Natural killer cell (primary cell): ENCODE results near the gene DYNLT2B. TPM values are rescaled to one million over a fixed set of nuclear protein-coding genes. Genes with fewer than 3 reads are reported as not detected.

Source experiments
- ATAC-seq, 3 donors: fragments of 150-1000 bp in 2 of 3; fragments of 200-7000 bp in 1 of 3; cut with Tn5 transposase; 1 replicate in 1 of 3; 2 replicates in 2 of 3; pipeline ENCODE4 v1.10.0; 2021; ENCODE audit warnings: mild to moderate bottlenecking in 2 of 3, moderate library complexity in 2 of 3
- DNase-seq, 2 donors: peaks; one replicate each; pipeline versions ENCODE4 v3.0.0 to v3.0.0-alpha.2; 2013 to 2021; ENCODE audit warnings: mixed read lengths in 1 of 2
- H3K27ac ChIP-seq: one replicate; pipeline ENCODE4 v1.5.1; 2013; ENCODE audit warnings: mild to moderate bottlenecking, low read length
- H3K27me3 ChIP-seq: one replicate; pipeline ENCODE4 v1.6.1; 2013; ENCODE audit warnings: low read length; ENCODE audit not compliant: control insufficient read depth, insufficient read depth
- H3K36me3 ChIP-seq: one replicate; pipeline ENCODE4 v1.6.1; 2013; ENCODE audit warnings: low read length; ENCODE audit not compliant: control insufficient read depth, insufficient read depth
- H3K4me1 ChIP-seq: one replicate; pipeline ENCODE4 v1.6.1; 2013; ENCODE audit warnings: low read length; ENCODE audit not compliant: control insufficient read depth, insufficient read depth
- H3K4me3 ChIP-seq: one replicate; pipeline ENCODE4 v1.5.1; 2013; ENCODE audit warnings: low read length
- H3K9me3 ChIP-seq: one replicate; pipeline ENCODE4 v1.6.1; 2013; ENCODE audit warnings: low read length; ENCODE audit not compliant: control insufficient read depth, insufficient read depth
- H3K27ac Mint-ChIP-seq, 2 donors: one replicate each; pipeline ENCODE4 v1.8.0; 2022; ENCODE audit warnings: mild to moderate bottlenecking in 2 of 2, mixed read lengths in 2 of 2, moderate library complexity in 1 of 2
- H3K27me3 Mint-ChIP-seq, 2 donors: one replicate each; pipeline ENCODE4 v1.8.0; 2022; ENCODE audit warnings: low read depth in 2 of 2, mixed read lengths in 2 of 2
- H3K36me3 Mint-ChIP-seq: one replicate; pipeline ENCODE4 v1.8.0; 2022; ENCODE audit warnings: mixed read lengths
- H3K4me1 Mint-ChIP-seq, 2 donors: one replicate each; pipeline ENCODE4 v1.8.0; 2022; ENCODE audit warnings: mixed read lengths in 2 of 2
- H3K4me3 Mint-ChIP-seq: one replicate; pipeline ENCODE4 v1.8.0; 2022; ENCODE audit warnings: mild to moderate bottlenecking, moderate library complexity, mixed read lengths
- H3K9me3 Mint-ChIP-seq, 2 donors: one replicate each; pipeline ENCODE4 v1.8.0; 2022; ENCODE audit warnings: mixed read lengths in 2 of 2
- CTCF ChIP-seq: fragments of 200-600 bp; IDR thresholded peaks from one replicate; pipeline ENCODE4 v1.8.0; 2022; ENCODE audit warnings: antibody characterized with exemption
- WGBS: methylation state at CpG from one replicate; pipeline ENCODE4 v1.1.7; 2013; ENCODE audit warnings: missing lambda C conversion rate; ENCODE audit not compliant: insufficient coverage; 5-methylcytosine and 5-hydroxymethylcytosine counted together
- intact Hi-C: fragments of 100-400 bp; cut with micrococcal nuclease; formaldehyde crosslinking; loops from one replicate; pipeline ENCODE4 v1.14.2; 2022
- total RNA-seq, 4 donors: library from RNA; stranded (reverse); fragments of 120-200 nt in 1 of 4; gene quantifications; one replicate each; pipeline versions ENCODE4 v1.2.3 to v1.2.4, GENCODE V29; 2013 to 2022

The DYNLT2B gene
- total RNA-seq, 3 donors from 2014 or later (not counting 1 experiment from before 2014, with no cell fraction given) = 3.6 to 7.3 (median 5.4) TPM

DNA sequence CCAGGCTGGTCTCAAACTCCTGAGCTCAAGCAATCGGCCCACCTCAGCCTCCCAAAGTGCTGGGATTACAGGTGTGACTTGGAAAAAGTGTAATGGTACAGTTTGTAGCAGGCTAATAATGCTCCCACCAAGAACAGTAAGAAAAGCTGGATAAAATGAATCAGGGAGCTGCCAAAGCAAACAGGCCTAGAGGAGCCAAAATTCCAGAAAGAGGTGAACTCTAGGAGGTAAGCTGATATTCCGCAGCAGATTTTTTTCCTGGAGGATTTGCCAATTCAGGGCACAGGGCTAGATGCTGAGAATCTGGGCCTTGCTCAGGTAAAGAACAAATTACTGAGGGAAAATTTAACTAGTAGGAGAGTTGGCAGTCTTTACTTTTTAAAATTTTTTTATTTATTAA is 19.5 kb downstream of the DYNLT2B start:
- Mint-ChIP-seq H3K27me3 (no peaks in the 10 kb centered on the region), H3K36me3 (no peaks in the 10 kb centered on the region), H3K9me3 (no peaks in the 10 kb centered on the region), H3K27ac (no peak overlapping the region), H3K4me1 (no peaks in the 10 kb centered on the region), H3K4me3 (no peak overlapping the region)
- no peak for TF ChIP-seq CTCF
- no peak for DNase-seq
- 97% methylated on average over 2 of the region's 2 CpGs for WGBS
- no peaks in the 10 kb centered on the region for H3K4me1 ChIP-seq
- H3K36me3 ChIP-seq = no peaks in the 10 kb centered on the region
- no peak for ATAC-seq
- no peak overlapping the region for H3K4me3 ChIP-seq
- H3K27me3 ChIP-seq = no peaks in the 10 kb centered on the region
- H3K27ac ChIP-seq = no peak overlapping the region
- intact Hi-C loops = no loop called here
- no peaks in the 10 kb centered on the region for H3K9me3 ChIP-seq

DNA sequence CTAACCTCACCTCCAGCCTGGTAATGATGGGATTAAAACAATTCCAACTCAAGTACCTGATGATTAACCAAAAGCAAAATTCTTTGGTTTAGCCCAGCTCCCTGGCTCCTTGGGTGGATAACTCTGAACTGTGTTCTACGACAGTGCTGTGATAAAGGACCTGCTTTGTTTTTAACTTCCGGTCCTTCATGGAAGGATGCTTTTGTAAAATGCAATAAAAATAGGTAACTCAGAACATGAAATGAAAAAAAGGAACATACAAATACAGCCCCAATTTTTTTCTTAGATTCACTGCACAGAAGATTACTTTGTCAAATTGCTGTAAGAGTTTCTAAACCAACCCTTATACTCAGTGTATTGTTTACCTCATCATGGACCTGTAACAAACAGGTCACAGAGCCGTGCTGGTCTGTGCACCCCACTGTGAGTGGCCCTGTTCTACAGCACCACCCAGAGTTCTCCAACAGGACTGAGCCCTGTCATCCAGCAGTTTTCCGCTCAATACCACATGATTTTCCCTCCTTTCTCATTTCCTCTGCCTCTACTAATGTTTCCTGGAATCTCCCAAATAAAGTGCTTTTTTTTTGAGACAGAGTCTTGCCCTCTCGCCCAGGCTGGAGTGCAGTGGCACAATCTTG is 25.6 kb downstream of the DYNLT2B start:
- H3K36me3 Mint-ChIP-seq = no peaks in the 10 kb centered on the region
- H3K9me3 Mint-ChIP-seq = no peaks in the 10 kb centered on the region
- H3K36me3 ChIP-seq = no peaks in the 10 kb centered on the region
- no peak overlapping the region for H3K4me3 ChIP-seq
- no peak overlapping the region for H3K27ac Mint-ChIP-seq
- DNase-seq (no peak), ATAC-seq (no peak)
- no peak overlapping the region for H3K4me3 Mint-ChIP-seq
- H3K9me3 ChIP-seq = no peaks in the 10 kb centered on the region
- peaks cover 7% of the 10 kb centered on the region for H3K4me1 ChIP-seq
- H3K4me1 Mint-ChIP-seq = peaks cover 9 to 14% of the 10 kb centered on the region in 2 donors
- intact Hi-C loops = no loop called here
- H3K27me3 ChIP-seq = no peaks in the 10 kb centered on the region
- WGBS = 87% methylated on average over 5 of the region's 5 CpGs
- TF ChIP-seq CTCF = no peak
- H3K27me3 Mint-ChIP-seq = no peaks in the 10 kb centered on the region
- no peak overlapping the region for H3K27ac ChIP-seq

DNA sequence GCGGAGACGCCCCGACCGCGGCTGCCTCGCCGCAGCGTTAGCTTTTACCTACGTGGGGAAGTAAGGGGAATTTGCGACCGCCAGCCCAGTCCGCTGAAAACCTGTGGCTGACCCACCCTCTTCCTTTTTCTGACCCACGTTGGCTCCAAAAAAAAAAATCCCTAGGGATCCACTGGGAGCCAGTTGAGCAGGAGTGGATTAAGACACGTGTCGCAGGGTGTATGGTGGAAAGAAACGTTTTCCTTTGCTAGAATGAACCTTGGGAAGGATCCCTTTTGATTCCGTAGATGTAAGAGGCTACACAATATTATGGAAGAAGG is 29.9 kb downstream of the DYNLT2B start:
- TF ChIP-seq CTCF = no peak
- H3K9me3 Mint-ChIP-seq = no peaks in the 10 kb centered on the region
- Histone ChIP-seq H3K36me3 (no peaks in the 10 kb centered on the region), H3K9me3 (no peaks in the 10 kb centered on the region), H3K4me1 (peaks cover 19% of the 10 kb centered on the region), H3K27ac (peak overlapping the region; percentile 78), H3K27me3 (no peaks in the 10 kb centered on the region), H3K4me3 (peak overlapping the region; percentile 62)
- H3K27ac Mint-ChIP-seq = peak overlapping the region; percentile 100
- H3K27me3 Mint-ChIP-seq = no peaks in the 10 kb centered on the region
- H3K36me3 Mint-ChIP-seq = no peaks in the 10 kb centered on the region
- whole genome bisulfite sequencing = 0% methylated on average over 15 of the region's 17 CpGs
- H3K4me1 Mint-ChIP-seq = peaks cover 39 to 45% of the 10 kb centered on the region in 2 donors
- H3K4me3 Mint-ChIP-seq = peak overlapping the region; percentile 100
- DNase-seq (peak in 1 of 2 donors; percentile 72), ATAC-seq (peak in 1 of 3 donors; percentile 64)
- intact Hi-C loops = no loop called here
